D341Med (cell line): Measurements from ENCODE around the gene CLSTN1.
"Not testable (repeated sequence)": the region's sequence is repeated elsewhere in the genome, so short reads cannot be mapped to it uniquely, and the experiment has no call there.

ENCODE experiments used
- DNase-seq: peaks from one replicate; pipeline ENCODE4 v3.0.0; 2012; ENCODE audit warnings: low spot score

The CLSTN1 gene

GRCh38 chr1:9761855-9762254 lies 61.9 kb downstream of the CLSTN1 start:
- no peak for DNase-seq

DNA sequence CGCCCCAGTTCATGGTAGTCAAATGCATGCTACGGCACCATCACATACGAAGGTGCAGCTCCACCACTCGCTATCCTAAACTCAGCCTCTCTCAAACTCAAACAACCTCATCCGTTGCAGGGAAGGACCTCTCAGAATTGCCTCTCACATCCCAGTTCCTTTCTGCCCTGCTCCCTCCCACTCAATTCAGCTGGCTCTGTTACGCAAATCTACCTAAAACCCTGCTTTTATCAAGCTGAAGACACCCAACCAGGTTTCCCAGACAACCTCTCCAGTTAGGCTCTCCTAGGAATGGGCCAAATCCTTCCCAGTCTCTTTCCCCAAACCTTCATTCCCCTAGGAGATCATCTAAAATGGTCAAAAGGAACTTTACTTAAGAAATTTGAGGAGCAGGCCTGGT lies 62.9 kb downstream of the CLSTN1 start:
- DNase-seq: no peak

DNA sequence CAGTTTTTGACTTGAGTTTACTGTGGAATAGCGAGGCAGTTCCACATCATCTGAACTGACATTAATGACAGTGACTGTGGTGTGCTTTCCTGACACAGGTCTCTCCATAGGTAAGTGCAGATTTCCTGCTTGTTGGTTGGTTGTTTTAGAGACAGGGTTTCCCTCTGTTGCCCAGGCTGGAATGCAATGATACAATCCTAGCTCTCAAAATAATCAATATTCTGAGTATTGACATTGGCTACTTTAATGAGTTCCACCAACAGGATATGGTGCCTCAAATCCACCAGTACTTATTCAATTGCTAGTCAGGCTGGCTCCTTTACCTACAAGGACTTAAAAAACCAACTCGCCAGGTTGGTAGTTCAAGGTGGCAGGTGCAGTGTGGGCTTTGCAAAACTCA lies 63.8 kb downstream of the CLSTN1 start:
- no peak for DNase-seq

DNA sequence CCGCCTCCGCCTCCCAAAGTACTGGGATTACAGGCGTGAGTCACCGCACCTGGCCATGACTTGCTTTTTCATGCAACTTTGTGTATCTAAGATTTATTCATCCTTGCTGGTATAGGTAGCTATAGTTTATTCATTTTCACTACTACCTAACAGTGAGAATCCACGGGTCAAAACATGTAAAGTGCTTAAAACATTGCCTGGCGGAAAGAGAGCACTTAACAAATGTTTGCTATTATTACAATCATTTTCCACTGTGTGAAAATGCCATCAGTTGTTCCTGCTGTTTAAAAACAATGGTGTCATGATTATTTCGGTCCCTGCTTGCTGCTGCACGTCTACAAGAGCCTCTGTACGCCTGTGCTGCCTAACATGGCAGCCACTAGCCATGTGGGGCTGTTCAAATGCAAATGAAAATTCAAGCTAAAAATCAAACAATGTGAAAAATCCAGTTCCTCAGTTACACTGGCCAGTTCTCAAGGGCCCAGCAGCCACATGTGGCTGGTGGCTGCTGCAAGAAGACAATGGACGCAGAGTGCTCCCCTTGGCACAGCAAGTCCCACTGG lies 65.1 kb downstream of the CLSTN1 start:
- no peak for DNase-seq

- no peak for DNase-seq
Measured at GRCh38 chr1:9755441-9755995, 68.2 kb downstream of the CLSTN1 start.

DNA sequence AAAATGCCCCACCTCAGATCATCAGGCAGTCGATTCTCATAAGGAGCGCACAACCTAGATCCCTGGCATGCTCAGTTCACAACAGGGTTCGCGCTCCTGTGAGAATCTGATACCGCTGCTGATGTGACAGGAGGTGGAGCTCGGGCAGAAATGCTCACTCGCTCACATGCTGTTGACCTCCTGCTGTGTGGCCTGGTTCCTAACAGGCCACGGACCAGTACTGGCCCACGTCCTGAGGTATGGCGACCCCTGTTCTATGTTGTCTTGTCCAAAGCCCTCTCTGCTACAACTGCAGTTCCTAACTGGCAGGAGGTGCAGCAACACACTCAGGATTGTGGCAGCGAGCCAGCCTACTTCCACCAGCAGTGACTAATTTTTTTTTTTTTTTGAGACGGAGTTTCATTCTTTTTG lies 70.6 kb downstream of the CLSTN1 start:
- no peak for DNase-seq

DNA sequence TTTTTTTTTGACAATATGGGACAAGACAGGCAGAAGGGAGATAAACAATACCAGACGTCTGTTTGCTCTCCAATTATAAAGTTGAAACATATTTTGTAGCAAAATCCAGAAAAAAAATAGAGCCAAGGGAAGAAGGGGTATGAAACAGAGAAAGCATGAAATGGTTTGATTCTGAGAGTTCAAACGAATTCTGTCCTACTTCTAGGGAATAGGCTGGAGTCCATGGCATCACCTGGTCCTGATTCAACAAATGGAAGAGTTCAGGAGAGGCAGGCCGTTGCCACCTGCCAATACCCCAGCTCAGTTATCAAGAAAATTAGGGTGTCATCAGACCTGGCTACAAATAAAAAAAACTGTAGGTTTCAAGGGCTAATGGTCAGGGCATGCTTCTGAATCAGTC lies 71.8 kb downstream of the CLSTN1 start:
- no peak for DNase-seq

GRCh38 chr1:9749361-9749760 lies 74.4 kb downstream of the CLSTN1 start:
- DNase-seq: no peak

- DNase-seq: not testable (repeated sequence)
Measured at GRCh38 chr1:9748391-9748790, 75.4 kb downstream of the CLSTN1 start.

GRCh38 chr1:9746651-9747050 lies 77.1 kb downstream of the CLSTN1 start:
- no peak for DNase-seq

GRCh38 chr1:9746211-9746610 lies 77.6 kb downstream of the CLSTN1 start:
- DNase-seq: no peak

DNA sequence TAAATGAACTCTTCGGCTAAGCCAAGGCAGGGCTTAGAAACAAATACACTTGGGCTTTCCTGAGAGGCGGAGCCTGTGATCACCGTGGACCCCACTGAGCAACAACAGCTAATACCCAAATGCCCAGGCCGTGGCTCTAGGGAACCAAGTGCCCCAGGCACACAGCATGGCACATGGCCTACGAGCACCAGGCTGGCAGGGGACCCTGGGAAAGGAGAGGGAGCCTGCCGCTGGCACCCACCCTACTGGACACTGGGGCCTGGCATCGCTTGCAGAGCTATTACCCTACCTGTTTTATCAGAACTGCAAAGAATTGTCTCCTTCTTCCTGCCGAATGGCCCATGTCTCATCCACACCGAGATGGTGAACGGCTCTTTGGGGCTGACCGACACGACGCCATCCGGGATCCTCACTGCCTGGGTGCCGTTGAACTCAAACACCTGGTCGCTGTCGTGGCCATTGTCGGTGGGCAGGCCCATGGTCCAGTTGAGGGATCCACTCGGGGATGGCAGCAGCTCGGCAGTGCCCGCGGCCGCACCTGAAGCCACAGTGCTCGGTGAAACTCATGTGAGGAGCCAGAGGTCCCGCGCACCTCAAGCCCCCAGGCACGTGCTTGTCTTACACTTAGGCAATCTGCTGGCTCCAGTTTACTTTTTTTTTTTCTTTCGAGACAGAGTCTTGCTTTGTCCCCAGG lies 79.5 kb downstream of the CLSTN1 start:
- DNase-seq: no peak

DNA sequence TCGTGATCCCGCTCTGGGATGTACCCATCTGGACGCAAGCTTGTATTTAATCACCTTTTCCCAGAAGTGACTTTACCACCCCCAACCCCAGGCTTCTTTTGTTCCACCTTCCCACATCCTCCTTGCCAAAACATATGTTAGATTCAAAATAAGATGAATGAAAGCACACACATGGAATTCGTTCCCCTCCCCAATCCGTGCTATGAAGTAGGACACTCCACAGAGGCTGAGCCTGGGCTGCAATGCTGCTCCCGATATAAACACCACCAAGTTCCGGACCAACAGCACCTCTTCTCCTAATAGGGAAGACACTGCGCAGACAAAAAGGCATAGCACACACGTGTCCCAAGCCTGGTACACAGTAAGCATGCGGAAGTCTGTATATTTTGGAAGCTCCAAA lies 86.1 kb downstream of the CLSTN1 start:
- no peak for DNase-seq

GRCh38 chr1:9737057-9737456 lies 86.7 kb downstream of the CLSTN1 start:
- no peak for DNase-seq

DNA sequence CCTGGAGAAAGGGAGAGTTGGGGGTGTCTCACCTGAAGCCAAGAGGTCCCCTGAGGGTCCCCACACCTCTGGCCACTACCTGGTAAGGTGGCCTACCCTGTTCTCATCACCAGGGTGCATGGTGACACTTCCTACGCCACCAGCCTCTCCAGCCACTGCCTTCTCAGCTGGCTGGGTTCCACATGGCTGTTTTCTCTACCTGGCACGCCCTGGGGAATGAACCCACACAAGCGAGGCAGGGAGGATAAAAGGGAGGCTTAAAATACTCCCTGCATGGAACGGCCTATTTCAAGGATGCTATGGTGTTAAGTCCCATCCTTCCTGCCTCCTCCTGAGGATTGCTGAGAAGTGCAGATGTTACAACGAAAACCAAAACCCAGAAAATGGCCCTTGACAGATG lies 87.5 kb downstream of the CLSTN1 start:
- no peak for DNase-seq

DNA sequence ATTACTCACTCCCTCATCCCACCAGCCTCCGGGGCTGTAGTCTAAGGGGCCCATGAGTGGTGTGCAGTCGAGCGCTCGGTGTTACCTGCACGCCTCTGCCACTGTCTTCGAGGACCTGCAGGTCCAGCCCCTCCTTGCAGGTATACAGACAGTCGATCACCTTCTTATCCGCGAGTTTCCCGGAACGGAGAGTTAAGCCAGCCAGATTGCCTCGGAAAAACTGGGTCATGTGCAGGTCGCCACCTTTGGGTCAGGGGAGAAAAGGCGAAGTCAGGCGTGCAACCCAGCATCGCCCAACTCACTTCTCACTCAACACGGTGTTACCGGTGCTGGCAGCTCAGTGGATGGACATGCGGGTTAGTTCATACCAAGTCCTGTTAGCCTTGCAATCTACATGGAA lies 88.0 kb downstream of the CLSTN1 start:
- no peak for DNase-seq

- no peak for DNase-seq
Measured at GRCh38 chr1:9733160-9733789, 90.5 kb downstream of the CLSTN1 start.

DNA sequence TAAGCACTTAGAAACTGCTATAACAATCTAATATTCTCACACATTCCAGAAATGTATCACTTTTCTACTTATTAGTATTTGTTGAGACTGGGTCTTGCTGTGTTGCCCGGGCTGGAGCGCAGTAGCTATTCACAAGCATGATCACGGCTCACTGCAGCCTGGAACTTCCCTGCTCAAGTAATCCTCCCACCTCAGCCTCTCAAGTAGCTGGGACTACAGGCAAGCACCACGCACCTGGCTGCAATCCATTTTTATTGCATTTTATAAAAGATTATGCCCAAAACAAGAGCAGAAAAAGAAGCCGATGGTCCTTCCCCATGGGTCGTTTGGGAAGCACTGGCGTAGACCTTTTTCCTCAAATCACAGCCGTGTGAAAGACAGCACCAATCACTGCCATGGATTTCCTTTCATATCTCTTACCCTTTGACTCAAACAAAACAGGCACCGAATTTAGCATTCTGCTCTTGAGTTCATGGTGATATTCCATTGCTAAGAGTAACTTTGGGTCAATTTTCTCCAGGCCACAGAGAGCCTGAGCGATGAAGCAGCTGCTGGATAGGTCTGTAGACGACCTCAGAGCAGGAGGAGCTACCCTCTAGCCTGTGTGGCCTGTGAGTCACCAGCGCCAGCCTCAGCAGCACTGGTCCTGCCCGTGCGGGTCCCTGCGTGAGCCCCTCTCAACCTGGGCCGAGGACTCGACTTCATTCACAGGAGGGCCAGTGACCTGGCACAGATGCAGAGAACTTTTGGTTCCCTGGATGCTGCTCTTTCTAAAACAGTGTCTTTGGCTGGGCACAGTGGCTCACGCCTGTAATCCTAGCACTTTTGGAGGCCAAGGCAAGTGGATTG lies 91.4 kb downstream of the CLSTN1 start:
- DNase-seq: no peak

- DNase-seq: no peak
Measured at GRCh38 chr1:9731561-9731960, 92.2 kb downstream of the CLSTN1 start.

GRCh38 chr1:9731051-9731537 lies 92.7 kb downstream of the CLSTN1 start:
- DNase-seq: no peak

GRCh38 chr1:9730096-9730901 lies 93.5 kb downstream of the CLSTN1 start:
- no peak for DNase-seq
